HFFc6 (cell line): ENCODE measurements around the gene TAF11. TPM values are rescaled to one million over a fixed set of nuclear protein-coding genes. Genes with fewer than 3 reads are reported as not detected.
"Not testable (repeated sequence)": the region's sequence is repeated elsewhere in the genome, so short reads cannot be mapped to it uniquely, and the experiment has no call there.

Experiments
- DNase-seq: peaks from one replicate; pipeline ENCODE4 v3.0.0-alpha.2; 2018
- H3K27ac Mint-ChIP-seq: 2 replicates; pipeline ENCODE4 v1.8.0; 2020; ENCODE audit warnings: mild to moderate bottlenecking, mixed read lengths
- H3K27me3 Mint-ChIP-seq: 2 replicates; pipeline ENCODE4 v1.8.0; 2021; ENCODE audit warnings: mild to moderate bottlenecking, moderate library complexity, mixed read lengths; ENCODE audit not compliant: insufficient read depth
- H3K36me3 Mint-ChIP-seq: 2 replicates; pipeline ENCODE4 v1.8.0; 2021; ENCODE audit warnings: low read depth, mixed read lengths
- H3K4me1 Mint-ChIP-seq: 2 replicates; pipeline ENCODE4 v1.8.0; 2020; ENCODE audit warnings: low read depth, mixed read lengths
- H3K4me3 Mint-ChIP-seq: 2 replicates; pipeline ENCODE4 v1.8.0; 2020; ENCODE audit warnings: mild to moderate bottlenecking, moderate library complexity, mixed read lengths
- H3K9me3 Mint-ChIP-seq: 2 replicates; pipeline ENCODE4 v1.8.0; 2020; ENCODE audit warnings: mild to moderate bottlenecking, mixed read lengths
- CTCF ChIP-seq: fragments of 200-600 bp; sonication (generic); IDR thresholded peaks from 2 replicates; pipeline ENCODE4 v1.5.0; 2021; ENCODE audit warnings: antibody characterized with exemption, mild to moderate bottlenecking
- total RNA-seq, 6 experiments: library from RNA; stranded (reverse); fragmentation: NEBNext Ultra II Directional; extraction: Animal tissue kit (Norgen Biotek cat#: 25700); gene quantifications; 2 replicates in 1 of 6; 3 replicates in 5 of 6; pipeline ENCODE4 v1.2.3, GENCODE V29; 2021

Gene TAF11
- total RNA-seq, 6 experiments from 2014 or later: 15.2 to 19.0 (median 16.1) TPM

- peaks cover 6% of the 10 kb centered on the region; the same call in 1 of the 2 replicates for H3K36me3 Mint-ChIP-seq
- TF ChIP-seq CTCF: no peak
- H3K27ac Mint-ChIP-seq: no peak overlapping the region
- H3K4me1 Mint-ChIP-seq: peaks cover 13% of the 10 kb centered on the region
- H3K27me3 Mint-ChIP-seq: no peaks in the 10 kb centered on the region
- no peak overlapping the region for H3K4me3 Mint-ChIP-seq
- DNase-seq: no peak
- H3K9me3 Mint-ChIP-seq: no peaks in the 10 kb centered on the region
Observed at GRCh38 chr6:34904990-34905613, 17.3 kb upstream of the TAF11 start.

DNA sequence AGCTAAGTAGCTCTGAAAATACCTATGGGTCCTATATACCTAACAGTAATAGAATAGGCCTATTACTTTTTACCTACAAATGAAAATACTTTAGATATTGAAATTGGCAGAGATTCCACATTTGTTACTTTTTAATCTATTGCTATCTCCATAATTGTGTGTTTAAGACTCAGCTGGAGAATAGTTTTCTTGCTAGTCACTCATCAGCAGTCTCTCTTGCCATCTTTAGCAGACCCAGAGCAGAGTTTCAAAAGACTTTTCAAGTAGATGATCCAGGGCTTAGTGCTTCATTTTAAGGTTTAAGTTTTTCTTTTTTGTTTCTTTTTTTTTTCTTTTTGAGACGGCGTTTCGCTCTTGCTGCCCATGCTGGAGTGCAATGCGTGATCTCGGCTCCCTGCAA is 14.1 kb upstream of the TAF11 start:
- peak; percentile 48 for DNase-seq
- peaks cover 13% of the 10 kb centered on the region for H3K4me1 Mint-ChIP-seq
- no peak for TF ChIP-seq CTCF
- H3K9me3 Mint-ChIP-seq: no peaks in the 10 kb centered on the region
- H3K36me3 Mint-ChIP-seq: peaks cover 6% of the 10 kb centered on the region; the same call in 1 of the 2 replicates
- H3K4me3 Mint-ChIP-seq: no peak overlapping the region
- H3K27ac Mint-ChIP-seq: no peak overlapping the region
- H3K27me3 Mint-ChIP-seq: no peaks in the 10 kb centered on the region

- peaks cover 6% of the 10 kb centered on the region; the same call in 1 of the 2 replicates for H3K36me3 Mint-ChIP-seq
- no peaks in the 10 kb centered on the region for H3K9me3 Mint-ChIP-seq
- DNase-seq: no peak
- no peak overlapping the region for H3K27ac Mint-ChIP-seq
- no peak overlapping the region for H3K4me3 Mint-ChIP-seq
- H3K4me1 Mint-ChIP-seq: peaks cover 13% of the 10 kb centered on the region
- H3K27me3 Mint-ChIP-seq: no peaks in the 10 kb centered on the region
- no peak for TF ChIP-seq CTCF
Observed at GRCh38 chr6:34900321-34901031, 12.6 kb upstream of the TAF11 start.

DNA sequence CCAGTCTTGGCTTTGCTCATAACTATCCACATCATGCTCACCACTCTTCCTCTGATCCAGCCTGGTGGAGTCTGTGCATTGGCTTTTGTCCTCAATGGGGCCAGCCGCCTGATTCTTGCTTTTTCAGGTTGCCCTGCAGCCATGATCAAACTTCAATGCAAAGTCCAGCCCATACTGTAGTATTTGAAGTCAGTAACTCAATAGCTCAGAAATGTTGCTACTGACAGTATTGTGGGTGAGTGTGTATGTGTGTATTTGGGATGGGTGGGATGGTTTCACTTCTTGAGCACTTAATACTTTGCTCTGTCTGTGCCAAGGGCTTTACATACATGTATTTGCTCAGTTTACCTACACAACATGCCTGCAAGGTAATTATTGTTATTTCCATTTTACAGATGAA is 11.9 kb upstream of the TAF11 start:
- not testable (repeated sequence) for H3K4me3 Mint-ChIP-seq, H3K27ac Mint-ChIP-seq, H3K36me3 Mint-ChIP-seq, H3K27me3 Mint-ChIP-seq, H3K9me3 Mint-ChIP-seq, DNase-seq
- H3K4me1 Mint-ChIP-seq: peaks cover 13% of the 10 kb centered on the region

DNA sequence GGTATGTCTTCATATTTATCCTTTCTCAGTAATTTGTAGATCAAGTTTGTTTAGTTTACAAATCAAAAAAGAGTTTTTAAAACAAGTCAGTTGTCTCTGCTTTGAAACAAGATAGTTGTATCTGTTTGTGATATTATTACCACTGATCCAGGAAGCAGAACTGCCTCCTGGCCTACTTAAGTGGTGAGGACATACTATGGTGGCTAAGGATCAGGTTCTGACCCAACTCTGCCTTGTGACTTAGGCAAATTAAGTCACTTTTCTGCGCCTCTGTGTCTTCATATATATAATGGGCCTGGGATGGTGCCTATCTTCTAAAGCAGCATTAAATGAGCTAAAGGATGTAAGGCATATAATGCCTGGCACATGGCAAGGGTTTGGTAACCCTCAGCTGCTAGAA is 9.9 kb upstream of the TAF11 start:
- no peaks in the 10 kb centered on the region for H3K36me3 Mint-ChIP-seq
- peaks cover 13% of the 10 kb centered on the region for H3K4me1 Mint-ChIP-seq
- H3K9me3 Mint-ChIP-seq: no peaks in the 10 kb centered on the region
- H3K27ac Mint-ChIP-seq: no peak overlapping the region
- DNase-seq: no peak
- no peak overlapping the region for H3K4me3 Mint-ChIP-seq
- TF ChIP-seq CTCF: no peak
- no peaks in the 10 kb centered on the region for H3K27me3 Mint-ChIP-seq

DNA sequence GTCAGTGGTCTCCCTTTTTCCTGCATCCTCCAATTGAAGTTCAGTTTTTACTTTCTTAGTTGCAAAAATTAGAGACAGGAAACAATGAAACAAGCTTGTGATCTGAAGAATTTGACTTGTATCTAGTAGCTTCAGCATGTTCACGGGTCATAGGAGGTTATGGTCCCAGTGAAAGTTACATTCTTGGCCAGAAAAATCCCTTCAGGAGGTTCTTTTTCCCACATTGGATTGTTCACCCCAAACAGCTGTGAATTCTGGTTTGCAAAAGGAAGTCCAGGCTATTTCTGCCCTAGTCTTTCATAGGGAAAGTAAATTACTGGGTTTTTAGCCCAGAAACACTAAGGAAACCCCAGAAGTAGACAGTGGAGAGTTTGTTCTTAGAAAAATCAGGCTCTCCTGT is 9.3 kb upstream of the TAF11 start:
- no peak for TF ChIP-seq CTCF
- no peak overlapping the region for H3K4me3 Mint-ChIP-seq
- H3K4me1 Mint-ChIP-seq: peaks cover 11% of the 10 kb centered on the region
- no peak for DNase-seq
- H3K9me3 Mint-ChIP-seq: no peaks in the 10 kb centered on the region
- H3K36me3 Mint-ChIP-seq: no peaks in the 10 kb centered on the region
- H3K27me3 Mint-ChIP-seq: no peaks in the 10 kb centered on the region
- H3K27ac Mint-ChIP-seq: no peak overlapping the region
